Osteoblast (primary cell): ENCODE measurements around the gene INPP5A. TPM values are rescaled to one million over a fixed set of nuclear protein-coding genes. Genes with fewer than 3 reads are reported as not detected.
A peak's percentile ranks its signal among the peaks of the same experiment; 100 is the strongest.

Source experiments
- DNase-seq: peaks from one replicate; pipeline ENCODE4 v3.0.0; 2011; ENCODE audit warnings: low spot score, mixed read lengths; ENCODE audit not compliant: insufficient read length; ENCODE audit errors: missing footprints
- H2AFZ ChIP-seq: 2 replicates; pipeline ENCODE4 v1.6.0; 2011; ENCODE audit warnings: mild to moderate bottlenecking, low read length
- H3K27ac ChIP-seq: 2 replicates; pipeline ENCODE4 v1.5.1; 2011; ENCODE audit warnings: mild to moderate bottlenecking, low read depth, low read length, moderate library complexity
- H3K27me3 ChIP-seq: 2 replicates; pipeline ENCODE4 v1.6.0; 2012; ENCODE audit warnings: mild to moderate bottlenecking, control low read depth, inconsistent platforms, low read length, moderate library complexity; ENCODE audit not compliant: insufficient read depth
- H3K36me3 ChIP-seq: 2 replicates; pipeline ENCODE4 v1.5.1; 2011; ENCODE audit warnings: mild to moderate bottlenecking, low read length, control low read depth, moderate library complexity; ENCODE audit not compliant: insufficient read depth
- H3K4me1 ChIP-seq: 2 replicates; pipeline ENCODE4 v1.5.1; 2011; ENCODE audit warnings: mild to moderate bottlenecking, low read length, control low read depth, moderate library complexity; ENCODE audit not compliant: insufficient read depth
- H3K4me2 ChIP-seq: 2 replicates; pipeline ENCODE4 v1.6.0; 2011; ENCODE audit warnings: mild to moderate bottlenecking, low read length; ENCODE audit not compliant: insufficient read depth
- H3K4me3 ChIP-seq: fragments of 200-600 bp; sonication (generic); 3 replicates; pipeline ENCODE4 v1.5.1; 2012; ENCODE audit warnings: mild to moderate bottlenecking, low read length, inconsistent platforms; ENCODE audit not compliant: insufficient read depth
- H3K79me2 ChIP-seq: 2 replicates; pipeline ENCODE4 v1.6.0; 2012; ENCODE audit warnings: mild to moderate bottlenecking, low read length, control low read depth, inconsistent platforms; ENCODE audit not compliant: insufficient read depth
- H3K9me3 ChIP-seq: 2 replicates; pipeline ENCODE4 v1.5.1; 2011; ENCODE audit warnings: low read depth, low read length, control low read depth
- H4K20me1 ChIP-seq: 2 replicates; pipeline ENCODE4 v1.6.0; 2012; ENCODE audit warnings: mild to moderate bottlenecking, low read length, control low read depth; ENCODE audit not compliant: insufficient read depth
- total RNA-seq: library from RNA; depleted of rRNA; stranded (reverse); fragments of >200 nt; gene quantifications from 2 replicates; pipeline ENCODE4 v1.2.3, GENCODE V29; 2012
- TF ChIP-seq, protein P1 (sequence below): IDR thresholded peaks from 2 replicates; pipeline ENCODE4 v1.5.1; 2011; ENCODE audit warnings: mild to moderate bottlenecking, low read depth, low read length, moderate library complexity; ENCODE audit errors: extremely low read depth

INPP5A gene
- total RNA-seq, 1 donor = 22.8 TPM

DNA sequence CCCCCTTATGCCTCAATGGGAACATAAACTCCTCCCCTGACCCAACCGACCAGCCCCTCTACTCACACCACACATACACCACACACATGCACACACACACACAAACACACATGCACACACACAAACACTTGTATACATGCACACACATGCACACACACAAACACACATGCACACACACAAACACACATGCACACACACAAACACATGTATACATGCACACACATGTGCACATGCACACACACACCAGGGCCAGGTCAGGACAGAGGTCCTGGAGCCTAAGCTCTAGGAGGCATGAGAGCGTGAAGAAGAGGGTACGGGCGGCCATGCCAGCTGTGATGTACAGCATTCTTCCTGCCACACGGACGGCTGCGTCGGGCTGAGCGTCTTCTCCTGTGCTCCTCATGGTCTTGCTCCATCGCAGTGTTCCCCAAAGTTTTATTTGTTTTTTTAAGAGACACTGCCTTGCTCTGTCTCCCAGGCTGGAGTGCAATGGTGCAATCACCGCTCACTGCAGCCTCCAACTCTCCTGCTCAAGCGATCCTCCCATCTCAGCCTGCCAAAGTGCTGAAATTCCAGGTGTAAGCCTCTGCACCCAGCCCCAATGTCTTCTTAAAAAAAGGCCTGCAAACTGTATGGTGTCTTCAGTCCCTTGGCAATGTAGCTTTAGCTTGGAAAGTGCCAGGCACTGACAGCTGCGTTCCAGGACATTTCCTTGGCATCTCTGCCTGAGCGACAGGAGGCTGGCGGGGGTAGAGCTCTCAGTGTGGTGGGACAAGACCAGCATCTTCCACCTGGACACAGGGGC is 38.8 kb upstream of the INPP5A start:
- Histone ChIP-seq H3K4me1 (no peaks in the 10 kb centered on the region), H2AFZ (no peak overlapping the region), H3K4me2 (no peak overlapping the region), H4K20me1 (no peaks in the 10 kb centered on the region), H3K79me2 (no peaks in the 10 kb centered on the region), H3K9me3 (no peaks in the 10 kb centered on the region), H3K27me3 (peaks cover 63% of the 10 kb centered on the region), H3K27ac (no peak overlapping the region), H3K4me3 (no peak overlapping the region), H3K36me3 (no peaks in the 10 kb centered on the region)
- TF ChIP-seq, protein P1, sequence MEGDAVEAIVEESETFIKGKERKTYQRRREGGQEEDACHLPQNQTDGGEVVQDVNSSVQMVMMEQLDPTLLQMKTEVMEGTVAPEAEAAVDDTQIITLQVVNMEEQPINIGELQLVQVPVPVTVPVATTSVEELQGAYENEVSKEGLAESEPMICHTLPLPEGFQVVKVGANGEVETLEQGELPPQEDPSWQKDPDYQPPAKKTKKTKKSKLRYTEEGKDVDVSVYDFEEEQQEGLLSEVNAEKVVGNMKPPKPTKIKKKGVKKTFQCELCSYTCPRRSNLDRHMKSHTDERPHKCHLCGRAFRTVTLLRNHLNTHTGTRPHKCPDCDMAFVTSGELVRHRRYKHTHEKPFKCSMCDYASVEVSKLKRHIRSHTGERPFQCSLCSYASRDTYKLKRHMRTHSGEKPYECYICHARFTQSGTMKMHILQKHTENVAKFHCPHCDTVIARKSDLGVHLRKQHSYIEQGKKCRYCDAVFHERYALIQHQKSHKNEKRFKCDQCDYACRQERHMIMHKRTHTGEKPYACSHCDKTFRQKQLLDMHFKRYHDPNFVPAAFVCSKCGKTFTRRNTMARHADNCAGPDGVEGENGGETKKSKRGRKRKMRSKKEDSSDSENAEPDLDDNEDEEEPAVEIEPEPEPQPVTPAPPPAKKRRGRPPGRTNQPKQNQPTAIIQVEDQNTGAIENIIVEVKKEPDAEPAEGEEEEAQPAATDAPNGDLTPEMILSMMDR = no peak
- no peak for DNase-seq

DNA sequence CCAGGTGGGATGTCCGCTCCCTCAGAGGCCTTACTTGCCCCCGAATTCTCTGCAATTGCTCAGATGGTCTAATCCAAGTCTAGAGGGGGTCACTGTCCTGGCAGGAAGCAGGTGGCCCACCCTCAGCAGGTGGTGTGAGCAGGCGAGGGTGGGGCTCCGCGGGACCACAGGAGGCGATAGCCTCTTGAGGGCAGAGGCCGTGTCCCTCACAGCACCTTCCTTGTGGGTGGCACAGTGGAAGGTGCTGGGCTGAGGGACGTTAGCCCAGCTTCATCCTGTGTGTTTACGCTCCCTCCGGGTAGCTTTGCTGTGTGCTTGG is 38.3 kb upstream of the INPP5A start:
- DNase-seq = peak; percentile 62

DNA sequence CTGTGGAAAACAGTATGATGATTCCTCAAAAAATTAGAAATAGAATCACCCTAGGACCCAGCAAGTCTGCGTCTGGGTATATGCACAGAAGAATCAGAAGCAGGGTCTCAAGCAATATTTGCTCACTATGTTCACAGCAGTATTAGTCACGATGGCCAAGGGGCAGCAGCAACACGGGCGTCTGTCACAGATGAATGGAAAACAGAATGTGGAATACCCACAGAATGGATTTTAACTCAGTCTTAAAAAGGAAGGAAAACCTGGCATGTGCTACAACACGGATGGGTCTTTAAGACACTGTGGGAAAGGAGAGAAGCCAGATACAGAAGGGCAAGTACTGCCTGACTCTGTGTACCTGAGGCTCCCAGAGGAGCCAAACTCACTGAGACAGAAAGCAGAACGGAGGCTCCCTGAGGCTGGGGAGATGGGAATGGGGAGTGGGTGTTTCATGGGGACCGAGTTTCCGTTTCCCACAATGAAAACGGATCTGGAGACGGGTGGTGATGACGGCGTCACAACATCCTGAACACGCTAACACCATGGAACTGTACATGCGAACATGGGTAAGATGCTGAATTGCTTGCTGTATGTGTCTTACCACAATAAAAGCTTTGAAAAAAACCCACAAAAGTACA is 36.7 kb upstream of the INPP5A start:
- TF ChIP-seq, protein P1 = no peak

More for the DNA sequence above, 38.3 kb upstream of the INPP5A start:
- TF ChIP-seq, protein P1 = no peak
- H3K36me3 ChIP-seq = no peaks in the 10 kb centered on the region
- no peak overlapping the region for H2AFZ ChIP-seq
- H3K9me3 ChIP-seq = no peaks in the 10 kb centered on the region
- H3K4me3 ChIP-seq = no peak overlapping the region
- no peaks in the 10 kb centered on the region for H3K4me1 ChIP-seq
- H3K27ac ChIP-seq = no peak overlapping the region
- H4K20me1 ChIP-seq = no peaks in the 10 kb centered on the region
- no peaks in the 10 kb centered on the region for H3K79me2 ChIP-seq
- no peak overlapping the region for H3K4me2 ChIP-seq
- H3K27me3 ChIP-seq = peaks cover 63% of the 10 kb centered on the region

DNA sequence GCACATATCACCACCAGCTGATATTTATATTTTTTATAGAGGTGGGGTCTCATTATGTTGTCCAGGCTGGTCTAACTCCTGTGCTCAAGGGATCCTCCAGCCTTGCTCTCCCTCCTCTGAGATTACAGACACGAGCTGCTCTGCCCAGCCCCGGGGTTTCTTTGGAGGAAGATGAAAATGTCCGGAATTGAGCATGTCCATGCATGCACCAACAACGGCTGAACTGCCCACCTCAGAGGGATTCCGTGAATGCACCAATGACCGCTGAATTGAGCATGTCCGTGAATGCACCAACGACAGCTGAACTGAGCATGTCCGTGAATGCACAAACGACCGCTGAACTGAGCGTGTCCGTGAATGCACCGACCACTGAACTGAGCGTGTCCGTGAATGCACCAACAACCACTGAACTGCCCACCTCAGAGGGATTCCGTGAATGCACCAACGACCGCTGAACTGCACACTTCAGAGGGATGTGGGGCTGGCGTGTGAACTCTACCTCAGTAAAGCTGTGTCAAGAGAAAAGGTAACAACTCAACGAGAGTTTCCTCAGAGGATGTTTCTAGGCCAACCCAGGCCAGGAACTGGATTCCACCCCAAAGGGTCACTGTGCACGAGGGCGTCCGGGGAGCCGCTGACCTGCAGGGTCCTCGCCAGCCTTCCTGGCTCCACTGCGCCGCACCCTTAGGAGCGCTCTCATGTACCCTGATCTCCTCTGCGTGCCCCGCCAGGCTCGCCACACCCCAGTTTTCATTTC is 34.9 kb upstream of the INPP5A start:
- no peak overlapping the region for H3K27ac ChIP-seq
- no peaks in the 10 kb centered on the region for H3K9me3 ChIP-seq
- H4K20me1 ChIP-seq = no peaks in the 10 kb centered on the region
- TF ChIP-seq, protein P1 = no peak
- H3K79me2 ChIP-seq = no peaks in the 10 kb centered on the region
- no peak overlapping the region for H3K4me3 ChIP-seq
- H3K36me3 ChIP-seq = no peaks in the 10 kb centered on the region
- H3K4me1 ChIP-seq = peaks cover 7% of the 10 kb centered on the region
- no peak overlapping the region for H2AFZ ChIP-seq
- H3K4me2 ChIP-seq = no peak overlapping the region
- H3K27me3 ChIP-seq = peaks cover 42% of the 10 kb centered on the region
- DNase-seq = peak; percentile 56

More for the DNA sequence above, 36.7 kb upstream of the INPP5A start:
- DNase-seq = peak; percentile 35
- H3K4me2 ChIP-seq = no peak overlapping the region
- H4K20me1 ChIP-seq = no peaks in the 10 kb centered on the region
- H2AFZ ChIP-seq = no peak overlapping the region
- H3K4me3 ChIP-seq = no peak overlapping the region
- no peaks in the 10 kb centered on the region for H3K79me2 ChIP-seq
- no peaks in the 10 kb centered on the region for H3K9me3 ChIP-seq
- no peaks in the 10 kb centered on the region for H3K4me1 ChIP-seq
- H3K27ac ChIP-seq = no peak overlapping the region
- no peaks in the 10 kb centered on the region for H3K36me3 ChIP-seq
- H3K27me3 ChIP-seq = peaks cover 57% of the 10 kb centered on the region
